SK-N-SH (cell line): ENCODE measurements around the gene PYY.

ENCODE experiments used
- CTCF ChIP-seq: fragments of 200-600 bp; sonication (generic); IDR thresholded peaks from 2 replicates; pipeline ENCODE4 v1.6.1; 2017; ENCODE audit warnings: antibody characterized with exemption, mild to moderate bottlenecking, moderate library complexity
- ZBTB33 ChIP-seq: IDR thresholded peaks from 2 replicates; pipeline ENCODE4 v1.4.0; 2012; ENCODE audit warnings: low read depth, borderline replicate concordance

DNA sequence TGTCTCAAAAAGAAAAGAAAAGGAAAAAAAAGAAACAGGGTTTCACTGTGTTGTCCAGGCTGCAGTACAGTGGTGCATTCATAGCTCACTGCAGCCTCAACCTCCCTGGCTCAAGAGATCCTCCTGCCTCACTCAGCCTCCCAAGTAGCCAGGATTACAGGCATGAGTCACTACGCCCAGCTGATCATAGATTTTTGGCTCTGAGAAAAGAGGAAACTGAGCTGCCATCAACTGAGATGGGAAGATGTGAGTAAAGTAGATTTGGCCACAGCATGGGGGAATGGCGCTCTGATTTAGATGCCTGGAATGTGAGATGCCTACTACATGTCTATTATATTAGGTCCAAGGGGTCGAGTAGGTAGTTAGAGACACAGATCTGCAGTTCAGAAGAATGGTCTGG is 44.8 kb upstream of the PYY start:
- TF ChIP-seq CTCF (no peak), ZBTB33 (no peak)
